Choroid plexus epithelial cell (primary cell): ENCODE data around the gene GUCD1.

Source experiments
- DNase-seq: peaks from one replicate; pipeline ENCODE4 v3.0.0-alpha.2; 2010; ENCODE audit warnings: low read depth
- H3K4me3 ChIP-seq: 2 replicates; pipeline ENCODE4 v1.5.1; 2011; ENCODE audit warnings: low read depth, mild to moderate bottlenecking, control low read depth, low read length, moderate library complexity
- CTCF ChIP-seq: conservative IDR thresholded peaks from 2 replicates; pipeline ENCODE4 v1.5.1; 2011; ENCODE audit warnings: low read depth, mild to moderate bottlenecking, control low read depth, inconsistent platforms, low read length, moderate library complexity

Gene GUCD1

GRCh38 chr22:24582056-24582814, 27.3 kb upstream of the GUCD1 start:
- no peak for TF ChIP-seq CTCF
- no peak overlapping the region for H3K4me3 ChIP-seq
- no peak for DNase-seq

- H3K4me3 ChIP-seq = no peak overlapping the region
- no peak for TF ChIP-seq CTCF
- DNase-seq = peak; percentile 82
These were observed 25.3 kb upstream of the GUCD1 start for GRCh38 chr22:24580276-24580675.

GRCh38 chr22:24579258-24579601, 24.3 kb upstream of the GUCD1 start:
- DNase-seq = no peak
- TF ChIP-seq CTCF = no peak
- H3K4me3 ChIP-seq = no peak overlapping the region

GRCh38 chr22:24578355-24579257, 23.7 kb upstream of the GUCD1 start:
- no peak for DNase-seq
- TF ChIP-seq CTCF = no peak

GRCh38 chr22:24576778-24577177, 21.8 kb upstream of the GUCD1 start:
- DNase-seq = no peak
- no peak overlapping the region for H3K4me3 ChIP-seq
- no peak for TF ChIP-seq CTCF

More at GRCh38 chr22:24578355-24579257, 23.7 kb upstream of the GUCD1 start:
- no peak overlapping the region for H3K4me3 ChIP-seq

GRCh38 chr22:24571266-24571665, 16.3 kb upstream of the GUCD1 start:
- DNase-seq = no peak
- TF ChIP-seq CTCF = no peak
- H3K4me3 ChIP-seq = no peak overlapping the region

- no peak overlapping the region for H3K4me3 ChIP-seq
- DNase-seq = no peak
- no peak for TF ChIP-seq CTCF
These were observed 12.7 kb upstream of the GUCD1 start for GRCh38 chr22:24567668-24568067.
